HG03196 (cell line): Measurements from ENCODE around the gene F12.
"Not testable (repeated sequence)": the region's sequence is repeated elsewhere in the genome, so short reads cannot be mapped to it uniquely, and the experiment has no call there.

ENCODE experiments used
- ATAC-seq: cut with Tn5 transposase; IDR thresholded peaks from one replicate; pipeline ENCODE4 v1.9.1; 2021; ENCODE audit not compliant: unreplicated experiment

F12 gene

GRCh38 chr5:177370488-177371119, 38.8 kb downstream of the F12 start:
- peak; percentile 46 for ATAC-seq

GRCh38 chr5:177369645-177370440, 39.5 kb downstream of the F12 start:
- no peak for ATAC-seq

GRCh38 chr5:177368869-177369644, 40.3 kb downstream of the F12 start:
- ATAC-seq = no peak

GRCh38 chr5:177367981-177368868, 41.1 kb downstream of the F12 start:
- no peak for ATAC-seq

GRCh38 chr5:177367323-177367848, 42.0 kb downstream of the F12 start:
- no peak for ATAC-seq

- no peak for ATAC-seq
Observed at GRCh38 chr5:177366528-177367322, 42.6 kb downstream of the F12 start.

GRCh38 chr5:177365845-177366527, 43.4 kb downstream of the F12 start:
- no peak for ATAC-seq

- ATAC-seq = no peak
Observed at GRCh38 chr5:177364159-177364962, 45.0 kb downstream of the F12 start.

- no peak for ATAC-seq
Observed at GRCh38 chr5:177363565-177363964, 45.8 kb downstream of the F12 start.

- ATAC-seq = peak; percentile 29
Observed at GRCh38 chr5:177362610-177363507, 46.5 kb downstream of the F12 start.

- no peak for ATAC-seq
Observed at GRCh38 chr5:177362292-177362609, 47.1 kb downstream of the F12 start.

GRCh38 chr5:177361418-177362291, 47.7 kb downstream of the F12 start:
- ATAC-seq = no peak

- ATAC-seq = not testable (repeated sequence)
Observed at GRCh38 chr5:177360740-177361139, 48.6 kb downstream of the F12 start.

GRCh38 chr5:177359860-177360259, 49.5 kb downstream of the F12 start:
- no peak for ATAC-seq

GRCh38 chr5:177359451-177359851, 49.9 kb downstream of the F12 start:
- no peak for ATAC-seq

GRCh38 chr5:177358370-177358819, 51.0 kb downstream of the F12 start:
- no peak for ATAC-seq
